GM19025 (cell line): Measurements from ENCODE around the gene TMEM201.

Experiments used
- ATAC-seq: cut with Tn5 transposase; IDR thresholded peaks from one replicate; pipeline ENCODE4 v1.9.1; 2021; ENCODE audit warnings: mild to moderate bottlenecking, low read depth, moderate library complexity; ENCODE audit not compliant: unreplicated experiment

The TMEM201 gene

GRCh38 chr1:9651220-9651564 is 62.5 kb downstream of the TMEM201 start:
- ATAC-seq: no peak

- ATAC-seq: peak; percentile 31
Observed at GRCh38 chr1:9651565-9652378, 63.1 kb downstream of the TMEM201 start, which contains the start of gene PIK3CD. PIK3CD (plus strand) TSS chr1:9651731; CDS start chr1:9710456, 58,725 bp downstream.

GRCh38 chr1:9652379-9653209 is 63.9 kb downstream of the TMEM201 start:
- peak; percentile 29 for ATAC-seq

- no peak for ATAC-seq
Observed at GRCh38 chr1:9653210-9653490, 64.4 kb downstream of the TMEM201 start.

DNA sequence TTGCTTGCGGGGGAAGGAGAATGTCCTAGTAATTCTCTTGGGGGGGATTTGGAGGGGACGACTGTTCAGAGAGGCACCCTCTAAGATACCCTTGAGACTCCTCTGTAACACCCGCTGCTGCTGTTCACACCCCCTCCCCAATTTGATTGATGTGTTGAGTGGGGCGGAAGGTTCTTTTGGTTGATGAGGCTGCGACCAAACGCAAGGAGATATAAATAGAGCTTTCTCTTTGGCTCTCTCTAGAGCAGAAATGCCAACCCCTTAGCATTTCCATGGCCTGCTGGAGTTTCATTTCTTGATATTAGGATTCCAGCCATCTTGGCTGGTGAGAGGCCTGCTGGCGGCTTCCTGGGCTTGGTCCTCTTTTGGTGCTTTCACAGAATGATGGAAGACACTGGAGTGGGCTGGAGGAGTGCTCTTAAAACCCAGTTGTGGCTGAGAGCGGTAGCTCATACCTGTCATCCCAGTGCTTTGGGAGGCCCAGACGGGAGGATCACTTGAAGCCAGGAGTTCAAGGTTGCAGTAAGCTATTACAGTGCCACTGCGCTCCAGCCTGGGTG is 64.9 kb downstream of the TMEM201 start:
- no peak for ATAC-seq

DNA sequence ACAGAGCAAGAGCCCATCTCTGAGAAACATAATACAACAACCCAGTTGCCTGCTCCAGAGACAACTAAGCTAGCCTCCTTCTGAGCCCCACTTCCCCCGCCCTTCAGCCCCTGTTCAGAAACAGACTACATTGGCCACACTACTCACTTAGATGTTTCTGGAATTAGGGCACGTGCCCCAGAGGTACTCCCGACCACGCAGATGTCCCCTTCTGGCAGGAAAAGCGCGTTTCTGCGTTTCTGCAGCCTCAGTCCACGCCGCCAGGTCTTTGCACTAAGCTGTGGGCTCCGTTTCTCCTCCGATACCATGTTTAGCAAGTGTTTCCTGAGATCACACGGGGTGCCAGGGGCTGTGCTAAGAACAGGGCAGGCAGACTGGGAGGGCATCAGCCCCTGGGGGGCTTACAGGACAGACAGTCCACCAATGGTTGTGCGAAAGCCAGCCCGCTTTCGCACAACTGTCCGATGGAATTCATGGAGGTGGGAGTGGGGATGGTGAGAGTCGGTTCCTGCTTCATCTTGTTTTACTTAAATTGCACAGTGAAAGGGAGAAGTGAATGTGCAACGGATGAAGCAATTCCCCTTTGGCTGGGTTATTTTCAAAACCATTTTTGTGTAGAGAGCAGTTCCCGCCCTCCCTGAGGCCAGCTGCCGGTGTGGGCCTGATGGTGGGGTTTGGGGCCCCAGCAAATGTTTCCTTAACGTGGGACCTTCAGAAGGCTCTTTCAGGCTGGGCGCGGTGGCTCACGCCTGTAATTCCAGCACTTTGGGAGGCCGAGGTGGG is 65.5 kb downstream of the TMEM201 start:
- no peak for ATAC-seq

DNA sequence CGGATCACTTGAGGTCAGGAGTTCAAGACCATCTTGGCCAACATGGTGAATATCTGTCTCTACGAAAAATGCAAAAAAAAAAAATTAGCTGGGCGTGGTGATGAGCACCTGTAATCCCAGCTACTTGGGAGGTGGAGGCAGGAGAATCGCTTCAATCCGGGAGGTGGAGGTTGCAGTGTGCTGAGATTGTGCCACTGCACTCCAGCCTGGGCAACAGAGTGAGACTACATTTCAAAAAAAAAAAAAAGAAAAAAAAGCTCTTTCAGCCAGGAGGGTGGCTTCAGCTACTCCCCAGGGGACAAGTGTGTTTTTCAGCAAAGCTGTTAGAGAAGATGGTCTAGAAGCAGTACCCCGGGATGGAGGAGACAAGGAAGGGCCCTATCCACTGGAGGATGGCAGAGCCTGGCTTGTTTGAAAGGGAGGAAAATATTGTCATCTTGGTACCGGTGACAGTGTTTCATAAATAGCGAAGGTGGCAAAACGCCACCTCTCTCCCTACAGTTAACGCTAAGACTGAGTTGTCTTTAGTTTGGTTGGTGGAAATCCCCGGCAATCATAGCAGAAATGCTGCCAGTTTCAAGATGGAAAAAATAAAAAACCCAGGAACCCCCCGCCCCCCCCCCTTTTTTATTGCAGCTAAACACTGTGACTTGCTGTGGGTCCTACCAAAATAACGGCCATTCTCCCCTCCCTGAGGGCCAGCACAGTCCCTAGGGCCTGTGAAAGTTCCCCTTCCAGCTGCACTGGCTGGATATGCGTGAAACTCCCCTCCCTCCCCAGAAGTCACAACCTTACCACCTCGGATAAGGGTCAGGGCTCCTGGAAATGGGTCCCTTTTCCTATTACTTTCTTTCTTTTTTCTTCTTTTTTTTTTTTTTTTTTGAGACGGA is 66.4 kb downstream of the TMEM201 start:
- ATAC-seq: no peak

DNA sequence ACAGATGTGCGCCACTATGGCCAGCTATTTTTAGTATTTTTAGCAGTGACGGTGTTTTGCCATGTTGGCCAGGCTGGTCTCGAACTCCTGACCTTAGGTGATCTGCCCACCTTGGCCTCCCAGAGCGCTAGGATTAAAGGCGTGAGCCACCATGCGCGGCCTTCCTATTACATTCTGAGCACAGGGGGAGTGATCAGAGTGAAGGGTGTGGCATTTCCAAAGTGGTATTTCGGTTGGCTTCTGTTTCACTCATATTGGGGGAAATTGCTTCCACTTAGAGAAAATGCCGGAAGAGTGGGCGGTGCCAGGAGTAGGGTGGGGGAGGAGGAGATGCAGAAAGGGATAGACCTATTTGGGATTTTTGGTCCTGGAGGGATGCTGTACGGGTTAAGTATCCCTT is 67.1 kb downstream of the TMEM201 start:
- ATAC-seq: no peak

GRCh38 chr1:9657521-9658032 is 68.9 kb downstream of the TMEM201 start:
- ATAC-seq: no peak

DNA sequence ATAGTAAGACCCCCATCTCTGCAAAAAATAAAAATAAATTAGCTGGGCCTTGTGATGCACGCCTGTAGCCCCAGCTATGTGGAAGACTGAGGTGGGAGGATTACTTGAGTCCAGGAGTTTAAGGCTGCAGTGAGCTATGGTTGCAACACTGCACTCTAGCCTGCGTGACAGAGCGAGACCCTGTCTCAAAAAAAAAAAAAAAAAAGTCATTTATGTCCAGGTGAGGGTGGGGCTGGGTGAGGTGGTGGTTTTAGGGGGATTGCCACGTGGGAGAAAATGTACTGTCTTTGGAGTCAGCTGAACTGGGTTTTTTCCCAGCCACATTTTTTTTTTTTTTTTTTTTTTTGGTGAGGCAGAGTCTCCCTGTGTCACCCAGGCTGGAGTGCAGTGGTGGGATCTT is 69.5 kb downstream of the TMEM201 start:
- ATAC-seq: no peak

DNA sequence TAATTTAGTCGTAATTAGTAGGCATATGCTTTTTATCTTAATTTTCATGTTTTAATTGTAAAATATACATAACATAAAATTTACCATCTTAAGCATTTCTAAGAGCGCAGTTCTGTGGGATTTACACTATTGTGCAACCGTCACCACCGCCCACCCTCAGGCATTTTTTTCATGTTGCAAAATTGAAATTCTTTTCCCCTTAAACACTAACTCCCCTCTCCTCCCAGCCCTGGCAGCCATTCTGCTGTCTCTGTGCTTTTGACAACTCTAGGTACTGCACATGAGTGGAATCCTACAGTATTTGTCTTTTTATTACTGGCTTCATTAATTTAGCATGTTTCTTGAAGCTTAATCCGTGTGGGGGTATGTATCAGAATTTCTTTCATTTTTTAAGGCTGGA is 70.6 kb downstream of the TMEM201 start:
- no peak for ATAC-seq

GRCh38 chr1:9663257-9663656 is 74.5 kb downstream of the TMEM201 start:
- ATAC-seq: no peak
